Activated CD4-positive, alpha-beta T cell treated with anti-CD3 and anti-CD28 coated beads, Interleukin-2, amount 10 ng/mL, durations not matched to agents 24 days and 14 days (primary cell): ENCODE data around the gene MATCAP1. TPM values are rescaled to one million over a fixed set of nuclear protein-coding genes. Genes with fewer than 3 reads are reported as not detected.

Source experiments
- DNase-seq: peaks from one replicate; pipeline ENCODE4 v3.0.0; 2022
- H3K27ac Mint-ChIP-seq: one replicate; pipeline ENCODE4 v1.8.0; 2022; ENCODE audit warnings: mild to moderate bottlenecking, mixed read lengths
- H3K27me3 Mint-ChIP-seq: one replicate; pipeline ENCODE4 v1.8.0; 2022; ENCODE audit warnings: mixed read lengths
- H3K36me3 Mint-ChIP-seq: one replicate; pipeline ENCODE4 v1.8.0; 2022; ENCODE audit warnings: low read depth, mild to moderate bottlenecking, mixed read lengths
- H3K4me1 Mint-ChIP-seq: one replicate; pipeline ENCODE4 v1.8.0; 2021; ENCODE audit warnings: mixed read lengths
- H3K4me3 Mint-ChIP-seq: one replicate; pipeline ENCODE4 v1.8.0; 2022; ENCODE audit warnings: mild to moderate bottlenecking, moderate library complexity, mixed read lengths
- H3K9me3 Mint-ChIP-seq: one replicate; pipeline ENCODE4 v1.8.0; 2021; ENCODE audit warnings: mixed read lengths
- intact Hi-C: fragments of 100-400 bp; cut with micrococcal nuclease; formaldehyde crosslinking; loops from one replicate; pipeline ENCODE4 v1.15.1; 2023
- total RNA-seq: library from RNA; stranded (reverse); gene quantifications from 2 replicates; pipeline ENCODE4 v1.2.3, GENCODE V29; 2022

MATCAP1 gene
- total RNA-seq, 1 donor from 2014 or later, result 51.3 TPM

DNA sequence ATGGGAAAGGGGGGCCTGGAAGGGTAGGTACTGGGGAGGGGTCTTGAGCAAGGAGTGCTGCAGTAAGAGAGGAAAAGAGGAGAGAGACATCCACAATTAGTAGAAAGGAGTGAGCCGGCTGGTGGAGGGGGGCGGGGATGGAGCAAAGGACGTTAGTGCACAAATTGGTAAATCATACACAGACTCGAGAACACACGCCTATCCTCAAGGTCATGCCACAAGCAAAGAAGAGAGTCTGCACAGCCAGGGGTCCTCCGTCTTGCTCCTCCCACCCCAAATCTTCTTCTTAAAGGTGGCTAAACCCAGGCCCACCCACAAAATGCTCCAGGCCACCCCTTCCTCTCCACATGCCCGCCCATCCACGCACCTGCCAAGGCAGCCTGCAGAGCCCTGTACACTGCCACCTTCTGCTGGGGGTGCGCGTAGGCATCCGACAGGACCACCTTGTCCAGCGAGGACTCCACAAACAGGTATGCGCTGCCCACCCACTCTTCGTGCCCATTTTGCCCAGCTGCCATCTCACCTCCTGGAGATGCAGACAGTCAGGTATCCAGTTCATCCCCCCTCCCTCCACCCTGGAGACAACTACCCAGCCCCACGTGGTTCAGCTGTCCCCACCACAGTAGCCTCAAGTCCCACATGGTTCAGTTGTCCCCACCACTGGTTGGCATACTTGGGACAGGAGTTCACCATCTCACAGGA is 27.5 kb downstream of the MATCAP1 start:
- intact Hi-C loops, result loop anchor here (5.0 kb wide), 2 partner anchors 49 to 209 kb away; partner anchors contain the start of gene PHAF1
- Mint-ChIP-seq H3K27ac (peak overlapping the region; percentile 41), H3K4me3 (peak overlapping the region; percentile 84), H3K4me1 (peaks cover 58% of the 10 kb centered on the region), H3K36me3 (peaks cover 37% of the 10 kb centered on the region), H3K27me3 (no peaks in the 10 kb centered on the region), H3K9me3 (no peaks in the 10 kb centered on the region)
- no peak for DNase-seq

DNA sequence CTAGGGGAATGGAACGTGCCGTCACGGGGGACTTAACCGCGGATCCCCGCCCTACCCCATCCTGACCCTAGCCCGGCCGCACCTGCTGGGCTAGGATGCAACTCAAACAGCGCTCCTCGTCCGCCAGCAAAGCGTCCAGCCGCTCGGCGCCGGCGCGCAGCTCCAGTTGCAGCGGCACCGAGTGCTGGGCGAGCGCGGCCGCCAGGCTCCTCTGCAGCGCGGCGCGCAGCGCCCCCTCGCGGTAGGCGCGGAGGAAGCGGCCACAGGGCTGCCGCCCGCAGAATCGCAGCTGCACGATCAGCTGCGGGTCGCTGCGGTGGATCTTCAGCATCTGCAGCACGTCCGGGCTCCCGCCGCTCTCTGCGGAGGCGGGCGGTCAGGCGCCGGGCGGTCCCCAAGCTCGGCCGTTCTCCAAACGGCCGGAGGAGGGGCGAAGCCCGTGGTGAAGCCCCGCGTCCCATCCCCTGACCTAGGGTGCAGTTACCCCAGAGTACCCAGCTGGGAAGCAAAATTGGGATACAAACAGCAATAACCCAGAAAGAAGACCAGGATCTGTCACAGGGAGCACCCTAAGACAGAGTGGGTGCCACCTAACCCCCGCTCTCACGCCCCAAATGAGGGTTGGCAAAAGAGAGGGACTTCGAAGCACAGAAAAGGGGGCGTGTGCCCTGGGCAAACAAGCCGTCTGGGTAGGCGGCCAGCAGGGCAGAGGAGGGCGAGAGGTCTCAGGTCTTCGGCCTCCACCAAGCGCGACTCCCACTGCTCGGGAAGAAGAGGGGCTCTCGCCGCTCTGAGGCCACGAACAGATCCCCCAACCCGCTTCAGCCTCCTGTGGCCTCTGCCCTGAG is 28.2 kb downstream of the MATCAP1 start:
- Mint-ChIP-seq H3K27ac (peak overlapping the region; percentile 51), H3K27me3 (no peaks in the 10 kb centered on the region), H3K4me1 (peaks cover 60% of the 10 kb centered on the region), H3K4me3 (peak overlapping the region; percentile 84), H3K9me3 (no peaks in the 10 kb centered on the region), H3K36me3 (peaks cover 33% of the 10 kb centered on the region)
- intact Hi-C loops, result loop anchor here (1.0 to 5.0 kb wide), 4 partner anchors 48 to 208 kb away; partner anchors contain the start of gene PHAF1
- DNase-seq, result peak; percentile 96

- Mint-ChIP-seq H3K27ac (peak overlapping the region; percentile 51), H3K27me3 (no peaks in the 10 kb centered on the region), H3K36me3 (peaks cover 33% of the 10 kb centered on the region), H3K9me3 (no peaks in the 10 kb centered on the region), H3K4me1 (peaks cover 60% of the 10 kb centered on the region), H3K4me3 (peak overlapping the region; percentile 84)
- intact Hi-C loops, result loop anchor here (1.0 to 5.0 kb wide), 4 partner anchors 47 to 207 kb away; partner anchors contain the start of gene PHAF1
- no peak for DNase-seq
Observed at GRCh38 chr16:67154578-67155294, 29.0 kb downstream of the MATCAP1 start.

- Mint-ChIP-seq H3K4me1 (peaks cover 40% of the 10 kb centered on the region), H3K36me3 (peaks cover 40% of the 10 kb centered on the region), H3K27me3 (no peaks in the 10 kb centered on the region), H3K27ac (peak overlapping the region; percentile 62), H3K9me3 (no peaks in the 10 kb centered on the region), H3K4me3 (peak overlapping the region; percentile 70)
- peak; percentile 61 for DNase-seq
- intact Hi-C loops, result no loop called here
Observed at GRCh38 chr16:67151431-67152097, 32.2 kb downstream of the MATCAP1 start.

DNA sequence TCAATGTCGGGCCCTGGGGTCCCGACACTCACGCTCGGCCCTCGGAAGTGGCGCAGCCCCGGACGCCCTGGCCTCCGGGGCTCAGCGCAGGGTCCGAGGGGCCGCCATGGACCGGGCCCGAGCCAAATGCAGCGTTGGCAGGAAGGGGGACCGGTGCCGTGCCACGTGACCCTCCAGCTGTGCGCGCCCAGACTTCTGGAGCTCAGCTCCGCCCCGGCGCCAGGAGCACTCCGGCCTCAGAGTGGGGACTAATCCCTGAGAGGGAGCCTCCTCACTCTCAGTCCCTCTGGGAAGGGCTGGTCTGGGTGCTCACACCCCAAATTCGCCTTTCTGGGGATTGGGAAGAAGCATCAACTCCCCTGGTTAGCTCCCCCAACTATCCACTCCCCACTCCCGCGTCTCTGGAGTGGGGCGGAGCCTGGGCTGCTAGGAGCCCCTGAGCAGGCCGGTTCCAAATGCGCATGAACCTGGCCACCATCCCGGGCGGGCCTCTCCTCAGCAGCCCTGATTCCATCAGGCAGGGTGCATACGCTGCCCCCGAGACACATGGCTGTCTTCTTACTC is 32.8 kb downstream of the MATCAP1 start, which contains the start of gene B3GNT9:
B3GNT9 (minus strand) TSS at position 166 of the 564 bp plus-strand sequence. CDS start 513 bp downstream, outside the sequence.
- peaks cover 34% of the 10 kb centered on the region for H3K4me1 Mint-ChIP-seq
- H3K4me3 Mint-ChIP-seq, result peak within 1 kb of the TSS; percentile 70
- peak; percentile 85 for DNase-seq
- peaks cover 42% of the 10 kb centered on the region for H3K36me3 Mint-ChIP-seq
- H3K9me3 Mint-ChIP-seq, result no peaks in the 10 kb centered on the region
- H3K27me3 Mint-ChIP-seq, result no peaks in the 10 kb centered on the region
- H3K27ac Mint-ChIP-seq, result peak within 1 kb of the TSS; percentile 62
- intact Hi-C loops, result no loop called here

DNA sequence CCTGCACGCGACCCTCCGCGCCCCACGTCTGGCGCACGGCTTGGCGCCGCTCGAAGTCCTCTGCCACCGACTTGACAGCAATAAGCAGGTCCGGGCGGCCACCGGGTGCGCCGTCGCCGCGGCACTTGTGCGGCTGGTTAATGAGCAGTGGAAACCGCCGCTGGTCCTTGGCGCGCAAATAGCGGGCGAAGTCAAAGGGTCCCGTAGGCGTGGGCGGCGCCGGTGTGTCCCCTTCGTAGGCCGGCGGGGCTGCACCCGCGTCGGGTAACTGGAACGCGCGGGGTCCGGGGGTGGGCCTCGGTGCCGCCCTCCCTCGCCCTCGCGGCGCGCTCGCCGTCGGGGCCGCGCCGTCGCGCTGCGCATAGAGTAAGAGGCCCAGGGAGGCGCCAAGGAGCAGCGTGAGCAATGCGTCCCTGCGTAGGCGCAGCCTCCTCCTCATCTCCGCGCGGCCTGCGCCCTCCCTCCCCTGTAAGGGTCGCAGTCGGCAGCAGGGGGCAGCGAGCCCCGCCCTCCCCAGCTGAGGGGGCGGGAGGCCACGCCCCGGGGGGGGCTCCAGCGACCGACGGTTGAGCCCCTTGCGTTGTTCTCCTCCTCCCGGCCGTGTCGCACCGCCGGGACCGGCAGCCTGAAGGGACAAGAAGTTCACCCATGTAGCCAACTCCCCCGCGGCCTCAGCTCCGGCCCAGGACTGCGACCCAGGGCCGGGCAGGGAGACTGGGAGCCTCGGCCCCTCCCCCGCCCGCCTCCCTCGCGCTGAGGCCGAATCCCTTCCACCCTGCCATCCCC is 33.5 kb downstream of the MATCAP1 start:
- Mint-ChIP-seq H3K4me1 (peaks cover 30% of the 10 kb centered on the region), H3K27me3 (no peaks in the 10 kb centered on the region), H3K36me3 (peaks cover 42% of the 10 kb centered on the region), H3K27ac (no peak overlapping the region), H3K9me3 (no peaks in the 10 kb centered on the region), H3K4me3 (peak overlapping the region; percentile 70)
- DNase-seq, result peak; percentile 85
- intact Hi-C loops, result no loop called here

DNA sequence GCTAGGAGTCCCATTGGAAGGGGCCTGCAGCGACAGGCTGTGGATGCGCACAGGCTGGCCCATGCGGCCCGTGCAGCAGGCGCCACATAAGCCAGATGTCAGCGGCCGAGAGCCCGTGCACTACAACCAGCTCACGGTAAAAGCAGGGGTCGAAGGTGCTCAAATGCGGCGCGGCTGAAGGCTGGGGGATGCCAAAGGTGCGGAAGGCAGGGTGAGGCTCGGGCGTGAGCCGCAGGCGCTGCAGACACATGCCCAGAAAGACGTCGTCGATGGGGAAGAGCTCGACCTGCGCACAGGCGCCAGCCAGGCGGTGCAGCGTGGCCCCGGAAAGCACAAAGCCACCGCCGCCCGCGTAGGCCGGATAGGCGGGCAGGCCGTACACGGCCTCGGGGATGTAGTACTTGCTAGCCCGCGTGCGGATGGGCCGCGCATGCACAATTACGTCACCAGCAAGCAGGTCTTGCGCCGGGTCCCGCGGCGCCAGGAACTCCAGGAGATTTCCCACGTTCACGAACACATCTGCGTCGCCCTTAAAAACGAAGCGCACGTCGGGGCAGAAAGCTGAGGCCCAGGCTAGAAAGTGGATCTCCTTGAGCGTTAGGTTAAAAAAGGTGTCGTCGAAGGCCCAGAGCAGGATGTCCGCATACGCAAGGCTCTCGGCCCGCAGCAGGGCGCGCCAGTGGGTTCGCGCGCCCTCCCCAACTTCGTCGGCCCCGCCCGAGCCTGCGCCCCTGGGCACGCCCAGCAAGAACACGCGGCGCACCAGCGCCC is 34.3 kb downstream of the MATCAP1 start:
- intact Hi-C loops, result no loop called here
- peaks cover 44% of the 10 kb centered on the region for H3K36me3 Mint-ChIP-seq
- no peaks in the 10 kb centered on the region for H3K27me3 Mint-ChIP-seq
- H3K4me3 Mint-ChIP-seq, result peak overlapping the region; percentile 57
- no peak for DNase-seq
- H3K4me1 Mint-ChIP-seq, result peaks cover 29% of the 10 kb centered on the region
- H3K27ac Mint-ChIP-seq, result no peak overlapping the region
- no peaks in the 10 kb centered on the region for H3K9me3 Mint-ChIP-seq

DNA sequence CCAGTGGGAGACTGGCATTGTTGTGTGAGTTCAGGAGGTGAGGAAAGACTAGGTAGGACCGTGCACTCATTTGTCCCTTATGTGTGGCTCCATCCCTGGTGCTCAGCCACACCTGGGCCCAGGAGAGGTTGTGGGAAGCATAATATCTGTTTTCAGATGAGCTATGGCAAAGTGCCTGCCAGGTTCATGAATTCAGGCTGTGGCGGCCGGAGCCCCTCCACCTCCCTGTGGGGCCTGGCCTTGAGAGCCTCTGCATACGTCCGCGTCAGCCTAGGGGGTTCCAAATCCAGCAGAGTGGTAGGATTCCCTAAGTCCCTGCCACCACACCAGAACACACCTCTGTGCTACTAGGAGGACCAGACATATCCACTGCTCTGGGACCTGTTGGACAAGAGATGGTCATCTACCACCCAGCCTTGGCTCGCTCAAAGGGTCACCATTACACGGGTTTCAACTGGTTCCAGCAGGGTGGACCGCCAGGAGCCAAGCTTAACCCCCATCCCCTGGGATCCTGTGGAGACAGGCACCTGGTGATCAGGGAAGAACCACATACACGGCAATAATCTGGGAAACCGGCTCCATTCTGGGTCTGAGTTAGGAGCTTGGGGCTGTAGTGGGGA is 35.0 kb downstream of the MATCAP1 start:
- H3K4me3 Mint-ChIP-seq, result peak overlapping the region; percentile 57
- H3K27me3 Mint-ChIP-seq, result no peaks in the 10 kb centered on the region

GRCh38 chr16:67148221-67148620 is 35.5 kb downstream of the MATCAP1 start:
- intact Hi-C loops, result no loop called here
- H3K27ac Mint-ChIP-seq, result no peak overlapping the region
- H3K9me3 Mint-ChIP-seq, result no peaks in the 10 kb centered on the region
- H3K4me3 Mint-ChIP-seq, result peak overlapping the region; percentile 4
- no peaks in the 10 kb centered on the region for H3K27me3 Mint-ChIP-seq
- H3K36me3 Mint-ChIP-seq, result peaks cover 42% of the 10 kb centered on the region
- DNase-seq, result no peak
- H3K4me1 Mint-ChIP-seq, result peaks cover 21% of the 10 kb centered on the region

More for the DNA sequence above, 35.0 kb downstream of the MATCAP1 start:
- Mint-ChIP-seq H3K36me3 (peaks cover 42% of the 10 kb centered on the region), H3K4me1 (peaks cover 25% of the 10 kb centered on the region), H3K9me3 (no peaks in the 10 kb centered on the region), H3K27ac (no peak overlapping the region)
- no peak for DNase-seq
- intact Hi-C loops, result no loop called here

- intact Hi-C loops, result no loop called here
- no peaks in the 10 kb centered on the region for H3K27me3 Mint-ChIP-seq
Observed at GRCh38 chr16:67147437-67148140, 36.2 kb downstream of the MATCAP1 start.

More at GRCh38 chr16:67147437-67148140, 36.2 kb downstream of the MATCAP1 start:
- Mint-ChIP-seq H3K27ac (no peak overlapping the region), H3K4me1 (peaks cover 15% of the 10 kb centered on the region), H3K36me3 (peaks cover 40% of the 10 kb centered on the region), H3K4me3 (no peak overlapping the region), H3K9me3 (no peaks in the 10 kb centered on the region)
- DNase-seq, result no peak
